ENCODE measurements around the gene GATM.

Gene GATM

DNA sequence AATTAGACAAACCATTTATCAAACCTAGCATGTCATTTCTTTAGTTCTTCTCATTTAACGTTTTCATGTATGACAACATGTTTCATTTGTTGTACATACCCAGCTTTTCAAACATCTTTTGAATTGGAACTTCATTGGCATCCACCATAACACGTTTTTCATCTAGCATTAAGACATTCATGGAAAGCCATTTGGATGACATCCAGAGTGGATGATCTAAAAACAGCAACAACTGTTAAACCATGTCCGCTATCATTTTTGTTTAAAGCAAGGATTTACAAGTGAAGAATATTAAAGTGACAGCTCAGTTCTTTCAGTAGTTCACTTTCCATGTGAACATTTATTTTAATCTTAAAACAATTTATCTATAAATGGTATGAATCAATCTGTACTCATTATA is 14.5 kb downstream of the GATM start:
- POLR2A ChIA-PET: no interaction called here
- CTCF ChIA-PET: interaction anchor here (3.0 kb wide), 1 partner anchor 13 kb away, joined by 11 read pairs; the partner anchor contains the start of gene GATM
- no peak overlapping the region for H3K4me3 ChIP-seq (ENCODE audit: low read depth, low read length)
- no peak for DNase-seq (ENCODE audit: low read depth, low spot score)
- TF ChIP-seq, protein P1, sequence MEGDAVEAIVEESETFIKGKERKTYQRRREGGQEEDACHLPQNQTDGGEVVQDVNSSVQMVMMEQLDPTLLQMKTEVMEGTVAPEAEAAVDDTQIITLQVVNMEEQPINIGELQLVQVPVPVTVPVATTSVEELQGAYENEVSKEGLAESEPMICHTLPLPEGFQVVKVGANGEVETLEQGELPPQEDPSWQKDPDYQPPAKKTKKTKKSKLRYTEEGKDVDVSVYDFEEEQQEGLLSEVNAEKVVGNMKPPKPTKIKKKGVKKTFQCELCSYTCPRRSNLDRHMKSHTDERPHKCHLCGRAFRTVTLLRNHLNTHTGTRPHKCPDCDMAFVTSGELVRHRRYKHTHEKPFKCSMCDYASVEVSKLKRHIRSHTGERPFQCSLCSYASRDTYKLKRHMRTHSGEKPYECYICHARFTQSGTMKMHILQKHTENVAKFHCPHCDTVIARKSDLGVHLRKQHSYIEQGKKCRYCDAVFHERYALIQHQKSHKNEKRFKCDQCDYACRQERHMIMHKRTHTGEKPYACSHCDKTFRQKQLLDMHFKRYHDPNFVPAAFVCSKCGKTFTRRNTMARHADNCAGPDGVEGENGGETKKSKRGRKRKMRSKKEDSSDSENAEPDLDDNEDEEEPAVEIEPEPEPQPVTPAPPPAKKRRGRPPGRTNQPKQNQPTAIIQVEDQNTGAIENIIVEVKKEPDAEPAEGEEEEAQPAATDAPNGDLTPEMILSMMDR (IDR thresholded peaks at IDR 0.05; ENCODE audit: insufficient read depth, low read length, missing control alignments): no peak

DNA sequence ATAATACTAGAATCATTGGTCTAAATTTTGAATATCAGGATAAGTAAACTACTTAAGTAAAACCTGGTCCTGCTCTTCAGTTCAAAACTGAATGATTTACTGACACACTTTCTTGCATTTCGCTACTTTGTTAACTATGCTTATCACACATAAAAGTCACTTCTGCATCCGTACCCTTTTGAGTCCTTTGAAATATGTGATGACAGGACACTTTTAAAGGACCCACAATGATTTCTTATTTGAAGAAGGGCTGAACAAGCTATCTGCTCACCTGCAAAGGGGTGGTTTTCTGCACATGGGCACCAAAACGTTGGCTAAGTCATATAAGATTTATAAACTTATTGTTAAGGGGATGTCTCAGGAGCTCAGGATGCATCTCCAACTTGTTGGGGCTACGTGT is 15.0 kb downstream of the GATM start:
- DNase-seq (ENCODE audit: low read depth, low spot score): no peak
- H3K4me3 ChIP-seq (ENCODE audit: low read depth, low read length): no peak overlapping the region
- ChIA-PET POLR2A (no interaction called here), CTCF (interaction anchor here (1.0 to 3.0 kb wide), 2 partner anchors 14 to 17 kb away, joined by 3 to 11 read pairs; partner anchors contain the start of gene GATM)
- TF ChIP-seq, protein P1 (IDR thresholded peaks at IDR 0.05; ENCODE audit: insufficient read depth, low read length, missing control alignments): no peak

DNA sequence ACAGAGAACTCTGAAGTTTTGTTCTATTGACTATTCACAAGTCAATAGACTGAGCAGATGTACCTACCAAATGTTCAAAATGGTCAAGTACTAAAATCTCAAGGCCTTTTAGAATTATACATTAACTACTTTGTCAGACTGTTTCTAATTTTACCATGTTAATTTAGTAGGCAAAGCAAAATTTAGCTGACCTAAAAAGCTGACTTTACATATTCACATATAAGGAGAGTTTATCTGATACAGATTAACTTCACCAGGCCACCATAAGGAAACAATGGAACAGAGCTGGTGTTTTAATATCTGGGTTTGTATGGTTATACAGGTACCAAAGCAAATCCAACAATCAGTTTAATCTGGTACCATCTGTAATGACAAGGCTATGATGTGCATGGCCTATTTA is 15.9 kb downstream of the GATM start:
- DNase-seq (ENCODE audit: low read depth, low spot score): no peak
- H3K4me3 ChIP-seq (ENCODE audit: low read depth, low read length): no peak overlapping the region
- TF ChIP-seq, protein P1 (IDR thresholded peaks at IDR 0.05; ENCODE audit: insufficient read depth, low read length, missing control alignments): no peak
- ChIA-PET CTCF (interaction anchor here (1.0 to 3.0 kb wide), 2 partner anchors 15 to 18 kb away, joined by 3 to 11 read pairs; partner anchors contain the start of gene GATM), POLR2A (no interaction called here)

DNA sequence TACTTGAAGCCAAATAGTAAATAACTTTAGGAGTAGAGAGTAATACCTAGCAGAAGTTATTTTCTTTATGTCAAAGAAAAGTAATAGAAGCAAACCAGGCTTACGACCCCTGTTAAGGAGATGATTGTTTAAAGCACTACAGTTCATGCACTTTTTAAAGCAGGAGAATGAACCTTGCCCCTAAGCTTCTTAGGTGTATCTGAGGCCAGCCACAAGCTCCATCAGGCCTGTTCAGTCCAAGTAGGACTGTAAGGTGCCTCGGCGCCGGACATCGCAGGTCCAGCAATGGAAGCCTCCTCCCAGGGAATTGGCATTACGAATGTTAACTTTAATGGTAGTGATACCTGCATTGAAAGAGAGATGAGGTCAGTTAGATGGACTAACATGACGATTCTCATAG is 16.5 kb downstream of the GATM start:
- ChIA-PET CTCF (interaction anchor here (3.0 kb wide), 1 partner anchor 15 kb away, joined by 11 read pairs; the partner anchor contains the start of gene GATM), POLR2A (no interaction called here)
- no peak overlapping the region for H3K4me3 ChIP-seq (ENCODE audit: low read depth, low read length)
- DNase-seq (ENCODE audit: low read depth, low spot score): no peak
- TF ChIP-seq, protein P1 (IDR thresholded peaks at IDR 0.05; ENCODE audit: insufficient read depth, low read length, missing control alignments): no peak

DNA sequence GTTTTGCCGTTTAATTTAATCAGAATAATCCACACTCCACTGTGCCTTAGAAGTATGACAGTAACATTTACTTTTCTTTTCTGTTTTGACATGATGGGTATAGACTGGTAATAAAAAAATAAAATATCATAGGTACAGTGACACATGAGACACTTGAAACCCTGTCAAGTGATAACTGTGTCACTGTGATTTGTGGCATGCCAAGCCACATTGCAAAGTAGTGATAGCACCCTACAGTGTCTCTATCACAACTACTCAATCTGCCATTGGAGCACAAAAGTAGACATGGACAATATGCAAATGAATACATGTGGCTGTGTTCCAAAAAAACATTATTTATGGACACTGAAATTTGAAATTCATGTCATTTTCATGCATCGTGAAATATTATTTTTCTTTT is 22.5 kb downstream of the GATM start:
- ChIA-PET POLR2A (no interaction called here), CTCF (interaction anchor here (1.5 kb wide), 1 partner anchor 21 kb away, joined by 4 read pairs; no protein-coding TSS in a partner anchor)
- TF ChIP-seq, protein P1 (IDR thresholded peaks at IDR 0.05; ENCODE audit: insufficient read depth, low read length, missing control alignments): no peak
- no peak overlapping the region for H3K4me3 ChIP-seq (ENCODE audit: low read depth, low read length)
- no peak for DNase-seq (ENCODE audit: low read depth, low spot score)

DNA sequence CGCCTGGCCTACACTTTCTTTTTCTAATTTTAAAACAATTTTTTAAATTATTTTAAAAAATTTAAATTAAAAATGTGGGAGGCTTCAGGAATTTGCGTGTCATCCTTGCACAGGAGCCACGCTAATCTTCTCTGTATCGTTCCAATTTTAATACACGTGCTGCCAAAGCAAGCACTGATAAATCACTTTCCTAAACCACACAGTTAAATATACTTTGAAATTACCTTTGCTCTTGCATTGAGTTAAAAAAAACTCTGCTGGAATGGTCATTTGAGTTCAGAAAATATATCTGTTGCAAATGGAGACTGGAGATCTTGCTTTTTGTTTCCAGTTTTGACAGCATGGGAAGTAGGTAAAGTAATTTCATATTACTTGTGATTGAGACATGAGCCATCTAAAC is 23.6 kb downstream of the GATM start:
- ChIA-PET POLR2A (no interaction called here), CTCF (interaction anchor here (0.6 to 1.0 kb wide), 2 partner anchors 105 to 151 kb away, joined by 3 read pairs; no protein-coding TSS in a partner anchor)
- DNase-seq (ENCODE audit: low read depth, low spot score): no peak

More for the DNA sequence above, 23.6 kb downstream of the GATM start:
- H3K4me3 ChIP-seq (ENCODE audit: low read depth, low read length): no peak overlapping the region
- TF ChIP-seq, protein P1 (IDR thresholded peaks at IDR 0.05; ENCODE audit: insufficient read depth, low read length, missing control alignments): no peak

Measured in AG04449 (cell line).